Kidney epithelial cell (primary cell): ENCODE data around the gene CCR8. TPM values are rescaled to one million over a fixed set of nuclear protein-coding genes. Genes with fewer than 3 reads are reported as not detected.

ENCODE experiments used
- DNase-seq: peaks from one replicate; pipeline ENCODE4 v3.0.0-alpha.2; 2010; ENCODE audit warnings: low read depth
- H3K27me3 ChIP-seq: 2 replicates; pipeline ENCODE4 v1.6.0; 2011; ENCODE audit warnings: low read length; ENCODE audit not compliant: control insufficient read depth, insufficient read depth
- H3K36me3 ChIP-seq: 2 replicates; pipeline ENCODE4 v1.5.1; 2011; ENCODE audit warnings: low read length; ENCODE audit not compliant: control insufficient read depth, insufficient read depth
- H3K4me3 ChIP-seq: 2 replicates; pipeline ENCODE4 v1.5.1; 2011; ENCODE audit warnings: low read depth, mild to moderate bottlenecking, control low read depth, low read length
- CTCF ChIP-seq: IDR thresholded peaks from 2 replicates; pipeline ENCODE4 v1.5.1; 2011; ENCODE audit warnings: mild to moderate bottlenecking, moderate library complexity, low read length, control low read depth, inconsistent platforms; ENCODE audit not compliant: insufficient read depth, poor library complexity, severe bottlenecking
- total RNA-seq: library from RNA; depleted of rRNA; stranded (reverse); fragments of >200 nt; gene quantifications from 2 replicates; pipeline ENCODE4 v1.2.3, GENCODE V29; 2015

CCR8 gene
- total RNA-seq, 1 donor from 2014 or later = not detected

GRCh38 chr3:39376959-39377634, 47.6 kb downstream of the CCR8 start:
- no peak for DNase-seq
- Histone ChIP-seq H3K36me3 (no peaks in the 10 kb centered on the region), H3K4me3 (no peak overlapping the region), H3K27me3 (no peaks in the 10 kb centered on the region)
- no peak for TF ChIP-seq CTCF

GRCh38 chr3:39378088-39378487, 48.6 kb downstream of the CCR8 start:
- no peak overlapping the region for H3K4me3 ChIP-seq
- no peaks in the 10 kb centered on the region for H3K27me3 ChIP-seq
- no peak for DNase-seq
- TF ChIP-seq CTCF = peak; percentile 76
- H3K36me3 ChIP-seq = no peaks in the 10 kb centered on the region

DNA sequence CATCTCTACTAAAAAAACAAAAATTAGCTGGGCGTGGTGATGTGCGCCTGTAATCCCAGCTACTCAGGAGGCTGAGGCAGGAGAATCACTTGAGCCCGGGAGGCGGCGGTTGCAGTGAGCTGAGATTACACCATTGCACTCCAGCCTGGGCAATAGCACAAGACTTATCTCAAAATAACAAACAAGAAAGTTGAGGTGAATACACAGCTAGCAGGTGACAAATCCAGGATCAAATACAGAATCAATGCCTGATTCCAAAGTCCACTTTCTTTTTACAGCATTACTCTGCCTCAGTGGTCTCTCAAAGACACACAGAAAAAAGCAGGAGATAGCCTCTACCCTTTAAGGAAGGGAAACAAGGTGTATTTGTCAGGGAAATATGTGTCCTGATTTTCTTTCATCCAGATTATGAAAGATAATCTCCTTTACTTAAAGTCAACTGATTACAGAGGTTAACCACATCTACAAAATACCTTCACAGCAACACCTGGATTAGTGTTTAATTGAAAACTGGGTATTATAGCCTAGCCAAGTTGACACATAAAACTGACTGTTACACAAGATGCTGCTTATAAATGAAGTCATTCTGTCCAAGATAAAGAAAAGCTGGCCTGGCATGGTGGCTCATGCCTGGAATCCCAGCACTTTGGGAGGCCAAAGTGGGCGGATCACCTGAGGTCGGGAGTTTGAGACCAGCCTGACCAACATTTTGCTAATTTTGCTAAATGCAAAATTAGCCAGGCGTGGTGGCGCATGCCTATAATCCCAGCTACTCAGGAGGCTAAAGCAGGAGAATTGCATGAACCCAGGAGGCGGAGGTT, 49.7 kb downstream of the CCR8 start:
- no peak for DNase-seq
- Histone ChIP-seq H3K4me3 (no peak overlapping the region), H3K36me3 (no peaks in the 10 kb centered on the region), H3K27me3 (no peaks in the 10 kb centered on the region)
- no peak for TF ChIP-seq CTCF

GRCh38 chr3:39379778-39380155, 50.3 kb downstream of the CCR8 start:
- no peaks in the 10 kb centered on the region for H3K27me3 ChIP-seq
- DNase-seq = no peak
- H3K36me3 ChIP-seq = no peaks in the 10 kb centered on the region
- TF ChIP-seq CTCF = no peak
- H3K4me3 ChIP-seq = no peak overlapping the region

DNA sequence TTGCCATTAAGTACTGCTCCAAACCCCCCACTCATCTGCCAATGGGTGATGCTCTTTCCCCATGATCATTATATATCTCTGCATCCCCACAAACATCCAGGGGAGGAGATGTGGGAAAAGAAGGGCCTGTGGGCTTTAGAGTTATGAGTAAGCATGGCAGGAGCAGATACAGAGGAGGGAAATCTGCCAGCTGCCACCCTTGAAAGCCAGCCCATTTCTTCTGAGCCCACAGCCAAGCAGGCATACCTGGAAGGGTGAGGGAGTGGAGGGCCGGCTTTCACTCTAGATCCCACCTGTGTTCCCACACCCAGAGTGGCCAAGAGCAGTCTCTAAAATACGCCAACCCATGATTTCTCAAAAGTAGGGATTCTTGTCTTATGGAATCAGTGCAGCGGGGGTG, 51.9 kb downstream of the CCR8 start:
- H3K4me3 ChIP-seq = no peak overlapping the region
- no peak for TF ChIP-seq CTCF
- no peaks in the 10 kb centered on the region for H3K27me3 ChIP-seq
- H3K36me3 ChIP-seq = no peaks in the 10 kb centered on the region
- no peak for DNase-seq

Other genes with a start within 250 kb of the CCR8 start
- gene GORASP1, start 222.1 kb upstream of the CCR8 start, total RNA-seq = 34.8 and 43.5 TPM in 2 replicates
- 2.3 and 6.7 TPM in 2 replicates for gene TTC21A, start 222.0 kb upstream of the CCR8 start, total RNA-seq
- 27.5 and 30.8 TPM in 2 replicates for gene CSRNP1, start 176.1 kb upstream of the CCR8 start, total RNA-seq
- gene XIRP1, start 137.1 kb upstream of the CCR8 start, total RNA-seq = 0.08 TPM in 1 of 2 replicates, not detected in the other
- gene CX3CR1, start 49.7 kb upstream of the CCR8 start, total RNA-seq = not detected in 2 replicates
- 30.8 and 50.2 TPM in 2 replicates for gene SLC25A38, start 53.7 kb downstream of the CCR8 start, total RNA-seq
- gene RPSA, start 77.0 kb downstream of the CCR8 start, total RNA-seq = 2,479 and 2,486 TPM in 2 replicates
- gene MOBP, start 138.0 kb downstream of the CCR8 start, total RNA-seq = 0.08 and 0.75 TPM in 2 replicates